Smooth muscle cell (in vitro differentiated cells): ENCODE data around the gene KIRREL3. TPM values are rescaled to one million over a fixed set of nuclear protein-coding genes. Genes with fewer than 3 reads are reported as not detected.

ENCODE experiments used
- DNase-seq: peaks from one replicate; lab custom pipeline; 2025; ENCODE audit not compliant: unreplicated experiment; lab: John Stamatoyannopoulos, UW
- H2AFZ ChIP-seq: fragments of 200-600 bp; sonication (generic); 2 replicates; pipeline ENCODE4 v1.6.0; 2016; ENCODE audit warnings: antibody characterized with exemption, low read depth, mild to moderate bottlenecking
- H3F3A ChIP-seq: fragments of 200-600 bp; sonication (generic); 2 replicates; pipeline ENCODE4 v1.6.0; 2017; ENCODE audit warnings: antibody characterized with exemption, low read depth
- H3K27ac ChIP-seq: fragments of 200-600 bp; sonication (generic); 2 replicates; pipeline ENCODE4 v1.5.1; 2016; ENCODE audit warnings: low read depth, mild to moderate bottlenecking
- H3K27me3 ChIP-seq: fragments of 200-600 bp; sonication (generic); 2 replicates; pipeline ENCODE4 v1.6.1; 2016; ENCODE audit warnings: low read depth, mild to moderate bottlenecking
- H3K36me3 ChIP-seq: fragments of 200-600 bp; sonication (generic); 2 replicates; pipeline ENCODE4 v1.5.1; 2016; ENCODE audit warnings: low read depth
- H3K4me1 ChIP-seq: fragments of 200-600 bp; sonication (generic); 2 replicates; pipeline ENCODE4 v1.5.1; 2016; ENCODE audit warnings: low read depth
- H3K4me2 ChIP-seq: fragments of 200-600 bp; sonication (generic); 2 replicates; pipeline ENCODE4 v1.6.0; 2016; ENCODE audit warnings: mild to moderate bottlenecking
- H3K4me3 ChIP-seq: fragments of 200-600 bp; sonication (generic); 2 replicates; pipeline ENCODE4 v1.5.1; 2016; ENCODE audit warnings: mild to moderate bottlenecking
- H3K79me2 ChIP-seq: fragments of 200-600 bp; sonication (generic); 2 replicates; pipeline ENCODE4 v1.6.0; 2016; ENCODE audit warnings: low read depth, mild to moderate bottlenecking
- H3K9ac ChIP-seq: fragments of 200-600 bp; sonication (generic); 2 replicates; pipeline ENCODE4 v1.6.0; 2016; ENCODE audit warnings: low read depth
- H3K9me3 ChIP-seq: fragments of 200-600 bp; sonication (generic); replicated peaks from 2 replicates; pipeline ENCODE4 v1.5.1; 2016; ENCODE audit warnings: low read depth
- H4K20me1 ChIP-seq: fragments of 200-600 bp; sonication (generic); 2 replicates; pipeline ENCODE4 v1.6.0; 2016; ENCODE audit warnings: low read depth
- WGBS: methylation state at CpG from one replicate; pipeline ENCODE4 v1.1.7; 2016; ENCODE audit warnings: low lambda C conversion rate; 5-methylcytosine and 5-hydroxymethylcytosine counted together
- polyA plus RNA-seq: library from polyadenylated mRNA; unstranded; fragments of >200 nt; fragmentation: Nextera tagmentation; extraction: Ambion mirVana; gene quantifications from 2 replicates; pipeline ENCODE4 v1.2.1, GENCODE V29; 2016
- total RNA-seq: library from RNA; depleted of rRNA; stranded (reverse); fragments of >200 nt; gene quantifications from 2 replicates; pipeline ENCODE4 v1.2.3, GENCODE V29; 2014
- TF ChIP-seq, protein P1 (sequence below): fragments of 200-600 bp; sonication (generic); IDR thresholded peaks from 2 replicates; pipeline ENCODE4 v1.5.1; 2017; ENCODE audit warnings: borderline replicate concordance, mild to moderate bottlenecking, antibody characterized with exemption; ENCODE audit not compliant: insufficient read depth, poor library complexity, severe bottlenecking

Gene KIRREL3
- total and polyA plus RNA-seq, 2 experiments from 2014 or later: 1.2 TPM; not detected in 1

DNA sequence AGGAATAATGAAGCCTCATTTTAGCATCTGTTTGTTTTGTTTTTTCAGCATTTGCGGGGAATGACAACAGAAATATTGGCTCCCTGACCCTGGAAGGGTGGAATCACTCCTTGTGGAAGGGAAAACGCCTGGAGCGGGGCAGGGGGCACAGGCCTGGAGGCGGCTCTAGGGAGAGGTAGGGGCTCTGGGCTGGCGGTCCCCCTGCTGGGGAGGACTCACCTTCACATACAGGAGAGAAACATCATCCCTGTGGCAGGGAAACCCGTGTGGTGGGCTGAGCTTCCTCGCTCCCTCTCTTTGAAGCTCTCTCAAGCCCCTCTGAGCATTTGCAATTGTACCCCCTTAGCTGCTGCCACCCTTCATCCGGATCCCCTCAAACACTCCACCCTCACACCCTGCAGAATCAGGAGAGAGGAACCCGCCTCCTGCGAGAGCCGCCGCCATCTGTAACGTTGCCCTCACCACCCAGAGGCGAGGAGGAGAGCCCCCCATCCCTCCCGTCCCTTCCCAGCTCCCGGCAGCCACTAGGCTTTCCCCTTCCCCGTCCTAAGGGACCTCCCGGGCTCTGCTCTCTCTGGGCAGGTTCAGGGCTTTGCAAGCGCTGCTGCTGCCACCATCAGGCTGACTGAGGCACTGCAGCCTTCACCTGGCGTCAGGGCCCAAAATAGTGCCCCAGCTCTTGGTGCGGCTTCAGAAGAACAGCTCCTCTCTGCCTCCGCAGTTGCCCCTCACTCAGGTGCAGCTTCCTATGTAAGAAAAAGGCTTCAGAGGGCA, 10.4 kb downstream of the KIRREL3 start:
- no peak overlapping the region for H3K9ac ChIP-seq
- H2AFZ ChIP-seq: no peak overlapping the region
- no peaks in the 10 kb centered on the region for H3K36me3 ChIP-seq
- no peaks in the 10 kb centered on the region for H3K4me1 ChIP-seq
- no peaks in the 10 kb centered on the region for H3K79me2 ChIP-seq
- 32% methylated on average over 22 of the region's 22 CpGs for WGBS
- DNase-seq: peak; percentile 33
- H3K27me3 ChIP-seq: peaks cover 44% of the 10 kb centered on the region
- TF ChIP-seq, protein P1, sequence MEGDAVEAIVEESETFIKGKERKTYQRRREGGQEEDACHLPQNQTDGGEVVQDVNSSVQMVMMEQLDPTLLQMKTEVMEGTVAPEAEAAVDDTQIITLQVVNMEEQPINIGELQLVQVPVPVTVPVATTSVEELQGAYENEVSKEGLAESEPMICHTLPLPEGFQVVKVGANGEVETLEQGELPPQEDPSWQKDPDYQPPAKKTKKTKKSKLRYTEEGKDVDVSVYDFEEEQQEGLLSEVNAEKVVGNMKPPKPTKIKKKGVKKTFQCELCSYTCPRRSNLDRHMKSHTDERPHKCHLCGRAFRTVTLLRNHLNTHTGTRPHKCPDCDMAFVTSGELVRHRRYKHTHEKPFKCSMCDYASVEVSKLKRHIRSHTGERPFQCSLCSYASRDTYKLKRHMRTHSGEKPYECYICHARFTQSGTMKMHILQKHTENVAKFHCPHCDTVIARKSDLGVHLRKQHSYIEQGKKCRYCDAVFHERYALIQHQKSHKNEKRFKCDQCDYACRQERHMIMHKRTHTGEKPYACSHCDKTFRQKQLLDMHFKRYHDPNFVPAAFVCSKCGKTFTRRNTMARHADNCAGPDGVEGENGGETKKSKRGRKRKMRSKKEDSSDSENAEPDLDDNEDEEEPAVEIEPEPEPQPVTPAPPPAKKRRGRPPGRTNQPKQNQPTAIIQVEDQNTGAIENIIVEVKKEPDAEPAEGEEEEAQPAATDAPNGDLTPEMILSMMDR: peak; percentile 96
- no peak overlapping the region for H3K4me3 ChIP-seq
- H3K9me3 ChIP-seq: no peaks in the 10 kb centered on the region
- H4K20me1 ChIP-seq: no peaks in the 10 kb centered on the region
- H3F3A ChIP-seq: no peaks in the 10 kb centered on the region
- no peak overlapping the region for H3K27ac ChIP-seq
- no peak overlapping the region for H3K4me2 ChIP-seq

DNA sequence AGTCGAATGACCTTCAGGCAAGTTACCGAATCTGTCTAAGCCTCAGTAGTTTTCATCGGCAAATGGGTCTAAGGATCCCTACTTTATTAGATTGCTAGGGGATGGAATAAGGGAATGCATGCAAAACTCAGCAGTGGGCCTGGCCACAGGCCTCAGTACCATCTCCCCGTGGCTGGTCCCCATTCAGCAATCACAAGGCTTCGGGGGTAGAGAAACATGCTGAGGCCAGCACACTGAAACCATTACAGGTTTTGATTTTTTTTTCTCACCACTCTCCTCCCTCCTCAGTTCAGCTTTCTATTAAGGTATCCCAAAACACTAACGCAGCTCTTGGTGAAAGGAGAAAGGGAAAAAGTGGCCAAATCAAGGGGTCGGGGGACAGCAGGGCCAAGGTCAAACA, 11.9 kb downstream of the KIRREL3 start:
- TF ChIP-seq, protein P1: no peak
- WGBS: 80% methylated on average over 7 of the region's 7 CpGs
- H3K9me3 ChIP-seq: no peaks in the 10 kb centered on the region
- no peaks in the 10 kb centered on the region for H3F3A ChIP-seq
- H4K20me1 ChIP-seq: no peaks in the 10 kb centered on the region
- H3K36me3 ChIP-seq: no peaks in the 10 kb centered on the region
- H3K27me3 ChIP-seq: peaks cover 37% of the 10 kb centered on the region
- no peak overlapping the region for H3K27ac ChIP-seq
- DNase-seq: no peak
- H2AFZ ChIP-seq: no peak overlapping the region
- H3K79me2 ChIP-seq: no peaks in the 10 kb centered on the region
- H3K4me2 ChIP-seq: no peak overlapping the region
- no peaks in the 10 kb centered on the region for H3K4me1 ChIP-seq
- no peak overlapping the region for H3K9ac ChIP-seq
- H3K4me3 ChIP-seq: no peak overlapping the region

DNA sequence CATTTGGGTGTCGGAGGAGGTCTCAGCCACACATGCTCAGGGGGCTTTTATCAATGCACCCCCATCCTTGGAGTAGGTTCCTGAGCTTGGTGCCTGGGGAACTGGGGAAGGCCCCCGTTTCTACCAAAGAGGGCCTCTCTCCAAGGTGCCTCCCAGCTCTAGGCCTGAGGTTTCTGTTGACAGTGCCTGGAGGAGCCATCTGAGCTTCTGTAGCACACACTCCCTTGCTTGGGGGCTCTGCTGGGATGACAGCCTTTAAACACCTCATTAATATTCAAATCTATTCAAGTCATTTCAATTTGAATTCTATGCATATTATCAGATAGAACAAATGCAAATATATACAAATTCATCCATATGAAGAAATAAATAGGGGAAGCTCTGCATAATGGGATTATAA, 18.9 kb downstream of the KIRREL3 start:
- Histone ChIP-seq H3K9ac (no peak overlapping the region), H3F3A (no peaks in the 10 kb centered on the region), H3K9me3 (no peaks in the 10 kb centered on the region), H3K36me3 (no peaks in the 10 kb centered on the region), H3K4me2 (no peak overlapping the region), H2AFZ (no peak overlapping the region), H3K4me3 (no peak overlapping the region), H3K27me3 (peaks cover 62% of the 10 kb centered on the region), H3K4me1 (no peaks in the 10 kb centered on the region), H4K20me1 (no peaks in the 10 kb centered on the region), H3K27ac (no peak overlapping the region), H3K79me2 (no peaks in the 10 kb centered on the region)
- DNase-seq: no peak
- 68% methylated on average over 2 of the region's 2 CpGs for WGBS
- TF ChIP-seq, protein P1: no peak

DNA sequence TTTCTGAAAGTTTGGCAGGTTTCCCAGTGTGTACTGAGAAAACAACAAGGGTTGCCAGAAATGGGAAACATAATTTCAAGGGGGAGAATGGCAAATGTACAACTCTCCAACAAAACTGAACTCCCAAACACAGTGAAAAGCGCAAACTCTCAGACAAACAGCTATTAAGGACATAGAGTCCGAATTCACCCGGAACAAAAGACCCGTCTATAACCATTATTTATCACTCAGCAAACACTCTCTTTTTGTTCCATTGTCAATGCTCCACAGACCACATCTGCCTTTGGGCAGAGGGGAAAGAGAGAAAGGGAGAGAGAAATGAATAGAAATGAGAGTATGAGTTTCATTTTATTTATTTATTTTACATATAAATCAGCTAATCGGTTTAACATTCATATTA, 21.7 kb downstream of the KIRREL3 start:
- Histone ChIP-seq H3F3A (no peaks in the 10 kb centered on the region), H3K79me2 (no peaks in the 10 kb centered on the region), H3K4me1 (no peaks in the 10 kb centered on the region), H3K9ac (no peak overlapping the region), H3K9me3 (no peaks in the 10 kb centered on the region), H3K4me3 (no peak overlapping the region), H3K36me3 (no peaks in the 10 kb centered on the region), H3K27me3 (peaks cover 55% of the 10 kb centered on the region), H2AFZ (no peak overlapping the region), H3K4me2 (no peak overlapping the region), H3K27ac (no peak overlapping the region), H4K20me1 (no peaks in the 10 kb centered on the region)
- DNase-seq: no peak
- 91% methylated on average over 5 of the region's 5 CpGs for WGBS
- TF ChIP-seq, protein P1: no peak
